Measurements from ENCODE around the gene ALKBH2.
"Not testable (repeated sequence)": the region's sequence is repeated elsewhere in the genome, so short reads cannot be mapped to it uniquely, and the experiment has no call there.

The ALKBH2 gene

DNA sequence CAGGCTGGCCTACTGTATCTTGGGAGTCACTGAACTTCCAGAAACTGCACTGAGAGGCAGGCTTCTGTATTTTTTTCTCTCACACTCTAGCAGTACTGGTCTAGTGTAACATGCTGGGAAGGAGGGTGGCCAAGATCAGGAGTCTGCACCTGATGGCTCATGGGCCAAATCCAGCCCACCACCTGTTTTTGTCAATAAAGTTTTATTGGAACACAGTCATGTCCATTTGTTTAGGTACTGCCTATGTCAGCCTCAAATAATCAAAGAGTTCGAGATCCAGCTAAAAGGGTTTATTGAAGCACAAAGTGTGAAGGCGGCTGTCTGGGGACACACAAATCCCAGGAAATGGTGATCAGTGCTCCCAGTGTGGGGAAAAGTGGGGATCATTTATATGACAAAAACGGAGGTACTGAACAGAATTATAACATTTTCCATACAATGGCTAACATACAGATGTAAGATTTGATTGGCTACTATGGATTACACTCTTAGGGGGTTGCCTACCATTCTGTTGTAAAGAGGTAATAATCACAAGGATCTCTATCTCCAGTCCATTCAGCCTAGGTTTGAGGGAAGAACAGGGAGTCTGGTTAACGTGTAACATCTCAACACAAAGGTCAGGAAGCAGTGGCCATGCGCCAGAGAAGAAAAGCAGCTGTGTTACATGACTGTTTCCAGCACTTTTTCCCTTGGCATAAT, 28.0 kb downstream of the ALKBH2 start:
- DNase-seq, result no peak

DNA sequence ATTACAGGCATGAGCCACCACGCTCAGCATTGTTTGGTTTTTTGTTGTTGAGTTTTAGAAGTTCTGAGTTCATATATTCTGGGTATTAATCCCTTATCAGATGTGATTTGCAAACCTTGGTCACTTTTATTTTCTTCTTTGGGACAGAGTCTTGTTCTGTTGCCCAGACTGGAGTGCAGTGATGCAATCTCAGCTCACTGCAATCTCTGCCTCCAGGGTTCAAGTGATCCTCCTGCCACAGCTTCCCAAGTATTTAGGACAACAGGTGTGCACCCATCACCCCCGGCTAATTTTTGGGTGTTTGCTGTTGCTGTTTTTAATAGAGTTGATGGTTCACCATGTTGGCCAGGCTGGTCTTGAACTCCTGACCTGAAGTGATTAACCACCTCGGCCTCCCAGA, 29.1 kb downstream of the ALKBH2 start:
- DNase-seq, result no peak

DNA sequence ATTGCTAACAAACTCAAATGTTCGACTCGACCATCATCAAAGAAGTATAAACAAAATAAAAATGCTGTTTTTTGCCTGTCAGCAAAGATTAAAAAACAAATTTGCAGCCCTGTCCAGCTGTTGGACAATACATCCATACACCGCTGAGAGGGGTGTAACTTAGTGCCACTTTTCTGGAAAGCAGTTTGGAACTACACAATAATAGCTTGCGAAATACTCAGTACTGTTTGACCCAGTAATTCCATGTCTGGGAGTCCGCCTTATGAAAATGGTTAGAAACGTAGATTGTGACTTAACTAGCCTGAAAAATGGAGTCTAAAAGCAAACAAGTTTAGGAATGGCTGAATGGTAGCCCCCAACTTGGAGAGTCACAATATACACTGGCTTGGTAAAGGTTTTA, 34.5 kb downstream of the ALKBH2 start:
- no peak for DNase-seq

DNA sequence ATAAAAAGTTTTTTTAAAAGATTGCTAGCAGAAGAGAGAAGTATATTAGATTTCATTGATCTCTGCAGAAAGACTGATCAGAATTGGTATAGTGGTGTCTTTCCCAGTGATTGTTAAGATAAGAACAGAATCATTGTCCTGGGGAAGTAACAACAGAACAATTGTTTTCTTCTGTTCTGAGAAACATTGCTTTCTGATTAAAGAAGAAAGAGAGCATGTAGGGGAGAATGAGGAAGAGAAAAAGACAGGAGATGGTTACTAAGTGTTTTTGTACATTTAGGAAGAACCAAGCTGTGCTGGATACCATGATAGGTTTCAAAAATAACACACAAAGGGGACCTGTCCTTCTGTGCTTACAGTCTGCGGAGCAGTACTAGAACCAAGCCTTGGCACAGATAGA, 35.9 kb downstream of the ALKBH2 start:
- DNase-seq, result no peak

DNA sequence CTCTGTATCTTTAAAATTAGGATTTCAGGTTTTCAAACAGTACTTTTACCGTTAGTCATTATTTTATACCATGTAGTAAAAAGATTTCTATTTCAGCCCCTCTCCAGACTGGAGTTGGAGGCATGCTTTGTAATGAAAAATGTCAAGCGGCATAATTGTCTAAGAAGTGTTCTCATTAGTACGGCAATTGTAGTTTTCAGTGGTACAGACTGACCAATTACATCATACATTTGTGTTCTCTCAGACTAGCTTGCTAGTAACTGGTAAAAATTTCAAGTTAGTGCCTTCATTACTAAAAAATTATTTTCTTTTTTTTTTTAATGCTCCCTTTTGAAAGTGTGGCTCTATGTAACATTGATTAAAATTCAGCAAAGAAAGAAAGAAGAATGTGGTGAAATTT, 36.4 kb downstream of the ALKBH2 start:
- DNase-seq, result no peak

DNA sequence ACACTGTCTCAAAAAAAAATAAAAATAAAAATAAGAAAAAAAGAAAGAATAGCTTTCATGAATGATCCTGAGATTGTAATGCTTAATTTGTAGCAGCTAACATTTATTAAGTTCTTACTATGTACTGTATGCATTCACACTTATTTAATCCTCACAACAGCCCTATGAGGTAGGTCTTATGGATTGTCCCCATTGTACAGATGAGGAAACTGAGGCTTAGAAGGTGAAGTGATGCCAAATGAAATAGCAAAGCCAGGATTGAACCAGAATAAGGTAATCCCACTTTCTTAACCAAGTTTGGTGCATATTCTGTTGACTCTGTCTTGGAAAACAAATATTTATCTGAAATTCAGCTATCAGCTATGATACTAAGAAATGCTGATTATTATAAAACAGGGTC, 38.8 kb downstream of the ALKBH2 start:
- DNase-seq, result no peak

DNA sequence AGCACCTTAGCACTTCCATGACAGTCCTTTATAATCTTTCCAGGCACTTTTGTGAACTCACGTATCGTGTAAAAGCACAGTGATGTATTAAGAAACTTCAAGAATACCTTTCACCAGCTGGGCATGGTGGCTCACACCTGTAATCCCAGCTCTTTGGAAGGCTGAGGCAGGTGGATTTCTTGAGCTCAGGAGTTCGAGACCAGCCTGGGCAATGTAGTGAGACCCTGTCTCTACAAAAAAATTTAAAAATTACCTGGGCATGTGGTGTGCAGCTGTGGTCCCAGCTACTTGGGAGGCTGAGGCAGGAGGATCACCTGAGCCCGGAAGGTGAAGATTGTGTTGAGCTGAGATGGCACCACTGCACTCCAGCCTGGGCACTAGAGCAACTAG, 39.2 kb downstream of the ALKBH2 start:
- not testable (repeated sequence) for DNase-seq

DNA sequence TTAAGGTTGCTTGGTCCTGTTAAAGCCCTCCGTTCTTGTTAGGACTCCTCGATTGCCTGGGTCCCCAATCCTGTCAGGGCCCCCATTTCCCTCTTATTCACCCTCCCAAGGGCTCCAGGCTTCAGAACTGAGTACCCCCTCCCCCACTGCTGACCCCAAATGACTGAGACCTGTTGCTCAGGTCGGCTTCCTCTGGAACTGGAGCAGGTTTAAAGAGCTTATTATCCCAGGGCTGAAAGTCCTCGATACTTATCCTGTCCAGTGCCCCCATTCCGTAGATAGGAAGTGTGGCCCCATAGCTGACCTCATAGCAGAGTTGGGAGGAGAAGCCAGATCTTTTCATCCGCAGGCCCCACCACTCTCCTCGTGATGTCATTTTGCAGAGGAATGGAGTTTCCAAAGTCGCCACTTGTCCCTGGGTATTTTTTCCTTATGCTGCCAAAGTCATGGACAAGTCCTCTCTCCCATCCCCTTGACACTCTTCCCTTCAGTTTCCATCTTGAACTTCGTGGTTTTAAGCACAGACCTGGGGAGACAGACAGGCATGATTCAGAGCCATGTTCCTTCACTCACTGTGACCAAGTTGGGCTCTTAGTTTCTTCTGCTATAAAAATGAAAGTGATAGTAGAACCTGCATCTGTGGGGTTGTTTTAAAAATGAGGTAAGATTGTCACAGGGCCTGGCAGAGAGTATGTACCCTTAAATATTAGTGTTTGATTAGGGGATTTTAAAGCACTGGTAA, 39.7 kb downstream of the ALKBH2 start:
- DNase-seq, result peak; percentile 18 to 79

DNA sequence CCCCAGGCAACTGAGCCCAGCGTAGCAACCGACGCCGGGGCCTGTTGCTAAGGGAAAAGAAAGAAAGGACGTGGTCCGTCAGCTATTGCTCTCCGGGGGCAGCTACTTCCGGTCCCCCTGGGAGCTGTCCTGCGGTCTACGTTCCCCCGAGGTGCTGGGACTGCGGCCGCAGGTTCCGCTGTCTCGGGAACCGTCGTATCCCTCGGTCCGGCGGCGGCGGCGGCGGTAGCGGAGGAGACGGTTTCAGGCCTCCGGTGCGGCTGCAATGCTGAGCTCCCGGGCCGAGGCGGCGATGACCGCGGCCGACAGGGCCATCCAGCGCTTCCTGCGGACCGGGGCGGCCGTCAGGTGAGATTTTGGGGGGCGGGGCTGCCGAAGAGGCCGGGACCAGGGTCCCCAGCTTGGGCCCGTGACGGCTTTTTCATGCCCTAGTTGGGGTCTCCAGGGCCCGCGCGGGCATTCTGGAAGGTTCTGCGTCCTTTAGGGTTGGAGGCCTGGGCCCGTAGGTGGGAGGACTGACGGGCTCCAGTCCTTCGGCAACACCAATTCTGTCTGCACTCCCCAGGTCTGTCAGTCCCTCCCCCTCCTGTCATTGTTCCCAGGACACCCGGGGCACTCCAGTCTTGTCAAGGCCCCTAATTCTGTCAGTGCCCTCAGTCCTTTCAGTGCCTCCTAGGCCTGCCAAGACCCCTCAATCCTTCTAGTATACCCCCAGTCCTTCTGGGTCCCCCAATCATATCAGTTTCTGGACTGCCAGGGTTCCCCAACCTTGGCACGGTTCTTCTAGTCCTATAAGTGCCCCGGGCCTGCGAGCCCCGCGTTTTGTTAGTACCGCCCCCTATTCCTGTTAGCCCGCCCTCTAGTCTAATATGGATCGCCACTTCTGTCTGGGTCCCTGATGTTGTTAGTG, 40.6 kb downstream of the ALKBH2 start, which contains the start of gene USP30:
TSS of gene USP30 (plus strand) at position 163 of the 910 bp plus-strand sequence. CDS start at position 266, 103 bp downstream.
- peak; percentile 83 to 89 for DNase-seq

DNA sequence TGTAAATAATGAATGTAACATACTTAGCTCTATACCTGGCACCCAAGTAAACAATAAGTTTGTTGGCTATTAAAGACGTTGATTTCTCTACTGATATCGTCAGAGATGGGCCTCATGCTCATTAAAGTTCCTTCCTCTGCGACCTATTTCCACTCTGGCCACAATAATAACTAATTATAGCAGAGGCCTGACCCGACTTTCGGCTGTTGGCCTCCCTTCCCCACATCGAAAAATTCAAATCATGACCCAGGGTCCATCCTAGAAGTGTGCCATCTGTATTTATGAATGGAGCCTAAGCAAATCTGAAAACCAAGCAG, 41.2 kb downstream of the ALKBH2 start:
- no peak for DNase-seq

DNA sequence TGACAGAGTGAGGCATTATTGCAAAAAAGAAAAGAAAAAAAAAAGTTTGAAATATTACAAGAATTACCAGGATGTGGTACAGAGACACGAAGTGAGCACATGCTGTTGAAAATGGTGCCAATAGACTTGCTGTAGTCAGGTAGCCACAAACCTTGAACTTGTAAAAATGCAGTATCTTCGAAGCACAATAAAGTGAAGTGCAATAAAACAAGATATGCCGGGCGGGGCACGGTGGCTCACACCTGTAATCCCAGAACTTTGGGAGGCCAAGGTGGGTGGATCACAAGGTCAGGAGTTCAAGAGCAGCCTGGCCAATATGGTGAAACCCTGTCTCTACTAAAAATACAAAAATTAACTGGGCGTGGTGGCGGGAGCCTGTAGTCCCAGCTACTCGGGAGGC, 43.5 kb downstream of the ALKBH2 start:
- not testable (repeated sequence) for DNase-seq

DNA sequence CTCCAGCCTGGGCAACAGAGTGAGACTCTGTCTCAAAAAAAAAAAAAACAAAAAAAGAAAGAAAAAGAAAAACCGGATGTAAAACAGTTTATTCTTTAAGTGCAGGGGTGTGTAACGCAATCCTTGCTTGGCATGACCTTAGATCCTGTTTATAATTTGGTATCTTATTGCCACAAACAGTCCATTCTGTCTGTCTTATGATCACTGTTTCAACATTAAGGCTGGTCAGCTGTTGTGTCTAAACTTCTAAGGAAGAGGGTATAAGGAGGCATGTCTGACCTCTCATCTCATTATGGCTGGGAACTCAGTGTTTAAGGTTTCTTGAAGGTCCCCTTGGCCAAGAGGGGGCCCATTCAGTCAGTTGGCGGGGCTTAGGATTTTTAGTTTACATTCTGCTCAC, 44.6 kb downstream of the ALKBH2 start:
- DNase-seq, result not testable (repeated sequence)

DNA sequence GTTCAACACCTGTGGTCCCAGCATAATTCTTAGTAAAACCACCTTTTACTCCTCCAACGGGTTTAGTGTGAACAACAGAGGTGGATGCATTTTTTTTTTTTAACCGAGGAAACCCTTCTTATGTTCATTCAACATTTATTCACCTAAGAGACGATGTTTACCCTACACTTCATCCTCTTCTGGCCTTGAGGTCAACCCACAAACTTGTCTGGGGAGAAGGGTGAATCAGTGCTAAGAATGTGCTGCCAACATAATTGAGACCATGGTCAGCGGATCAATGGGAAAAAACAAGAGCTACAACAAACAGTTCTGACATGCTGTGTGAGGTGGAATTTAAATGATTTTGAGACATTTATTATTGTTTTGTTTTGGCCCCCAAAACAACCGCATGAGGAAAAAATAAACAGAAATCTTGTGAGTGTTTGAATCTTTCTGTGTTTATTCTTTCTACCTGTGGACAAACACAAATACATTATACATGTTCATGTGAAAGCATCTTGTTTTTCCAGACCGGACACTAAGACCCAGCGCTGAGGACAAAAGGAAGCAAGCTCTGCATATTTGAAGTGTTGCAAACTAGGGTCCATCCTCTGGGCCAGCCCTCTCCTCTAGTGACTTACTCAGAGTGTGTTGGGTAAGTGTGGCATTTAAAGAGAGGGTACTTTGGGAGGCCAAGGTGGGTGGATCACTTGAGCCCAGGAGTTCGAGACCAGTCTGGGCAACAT, 46.0 kb downstream of the ALKBH2 start:
- no peak for DNase-seq

DNA sequence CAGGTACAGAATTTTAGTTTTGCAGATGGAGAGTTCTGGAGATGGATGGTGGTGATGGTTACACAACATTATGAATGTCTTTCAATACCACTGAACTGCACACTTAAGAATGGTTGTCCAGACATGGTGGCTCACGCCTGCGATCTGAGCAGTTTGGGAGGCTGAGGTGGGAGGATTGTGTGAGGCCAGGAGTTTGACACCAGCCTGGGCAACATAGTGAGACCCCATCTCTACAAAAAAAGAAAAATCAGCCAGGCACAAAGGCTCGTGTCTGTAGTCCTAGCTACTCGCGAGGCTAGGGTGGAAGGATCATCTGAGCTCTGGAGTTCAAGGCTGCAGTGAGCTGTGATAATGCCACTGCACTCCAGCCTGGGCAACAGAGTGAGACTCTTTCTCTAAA, 49.0 kb downstream of the ALKBH2 start:
- DNase-seq, result no peak

Measured in CD4-positive, alpha-beta T cell treated with Interferon alpha-2 for 1 hour (primary cell).